ENCODE results near the gene PCYT1A. TPM values are rescaled to one million over a fixed set of nuclear protein-coding genes. Genes with fewer than 3 reads are reported as not detected.
A peak's percentile ranks its signal among the peaks of the same experiment; 100 is the strongest.

PCYT1A gene
- total and polyA plus RNA-seq, 3 donors from 2014 or later = 51.3 to 69.3 (median 66.0) TPM

GRCh38 chr3:196235452-196236122 is 51.9 kb downstream of the PCYT1A start:
- Histone ChIP-seq H3K4me1 (peaks cover 52% of the 10 kb centered on the region), H3K27me3 (no peaks in the 10 kb centered on the region), H3K9me3 (no peaks in the 10 kb centered on the region), H3K4me3 (no peak overlapping the region), H3K27ac (peak overlapping the region; percentile 67 to 83), H3K36me3 (ENCODE audit: low read depth, missing control alignments) (no peaks in the 10 kb centered on the region)
- DNase-seq = peak; percentile 74
- intact Hi-C loops (cut with DNase I; ENCODE audit: low total_unique reads) = no loop called here
- TF ChIP-seq, protein P1, sequence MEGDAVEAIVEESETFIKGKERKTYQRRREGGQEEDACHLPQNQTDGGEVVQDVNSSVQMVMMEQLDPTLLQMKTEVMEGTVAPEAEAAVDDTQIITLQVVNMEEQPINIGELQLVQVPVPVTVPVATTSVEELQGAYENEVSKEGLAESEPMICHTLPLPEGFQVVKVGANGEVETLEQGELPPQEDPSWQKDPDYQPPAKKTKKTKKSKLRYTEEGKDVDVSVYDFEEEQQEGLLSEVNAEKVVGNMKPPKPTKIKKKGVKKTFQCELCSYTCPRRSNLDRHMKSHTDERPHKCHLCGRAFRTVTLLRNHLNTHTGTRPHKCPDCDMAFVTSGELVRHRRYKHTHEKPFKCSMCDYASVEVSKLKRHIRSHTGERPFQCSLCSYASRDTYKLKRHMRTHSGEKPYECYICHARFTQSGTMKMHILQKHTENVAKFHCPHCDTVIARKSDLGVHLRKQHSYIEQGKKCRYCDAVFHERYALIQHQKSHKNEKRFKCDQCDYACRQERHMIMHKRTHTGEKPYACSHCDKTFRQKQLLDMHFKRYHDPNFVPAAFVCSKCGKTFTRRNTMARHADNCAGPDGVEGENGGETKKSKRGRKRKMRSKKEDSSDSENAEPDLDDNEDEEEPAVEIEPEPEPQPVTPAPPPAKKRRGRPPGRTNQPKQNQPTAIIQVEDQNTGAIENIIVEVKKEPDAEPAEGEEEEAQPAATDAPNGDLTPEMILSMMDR (IDR thresholded peaks at IDR 0.05) = no peak
- no peak for TF ChIP-seq POLR2A (IDR thresholded peaks at IDR 0.05)
- WGBS, 2 donors = 67 to 69% methylated on average over 12 of the region's 12 CpGs

DNA sequence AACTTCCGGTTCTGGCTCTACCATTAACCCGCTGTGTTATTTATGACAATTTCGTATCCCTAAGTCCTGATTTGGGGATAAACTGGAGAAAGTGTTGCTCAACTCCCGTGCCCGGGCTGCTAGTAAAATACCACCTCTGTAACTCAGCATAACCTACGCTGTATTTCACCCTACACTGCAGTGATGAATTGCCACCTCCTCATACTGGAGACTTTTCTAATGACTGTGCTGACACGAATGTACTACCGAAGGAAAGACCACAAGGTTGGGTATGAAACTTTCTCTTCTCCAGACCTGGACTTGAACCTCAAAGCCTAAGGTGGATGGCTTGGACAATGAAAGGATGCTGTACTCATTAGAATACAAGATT is 54.7 kb downstream of the PCYT1A start:
- TF ChIP-seq POLR2A (IDR thresholded peaks at IDR 0.05) = no peak
- TF ChIP-seq, protein P1 (IDR thresholded peaks at IDR 0.05) = no peak
- Histone ChIP-seq H3K36me3 (ENCODE audit: low read depth, missing control alignments) (no peaks in the 10 kb centered on the region), H3K4me1 (peaks cover 59% of the 10 kb centered on the region), H3K27ac (no peak overlapping the region), H3K9me3 (no peaks in the 10 kb centered on the region), H3K27me3 (no peaks in the 10 kb centered on the region), H3K4me3 (no peak overlapping the region)
- intact Hi-C loops (cut with DNase I; ENCODE audit: low total_unique reads) = no loop called here
- WGBS, 2 donors = 88 to 89% methylated on average over 8 of the region's 8 CpGs
- no peak for DNase-seq

DNA sequence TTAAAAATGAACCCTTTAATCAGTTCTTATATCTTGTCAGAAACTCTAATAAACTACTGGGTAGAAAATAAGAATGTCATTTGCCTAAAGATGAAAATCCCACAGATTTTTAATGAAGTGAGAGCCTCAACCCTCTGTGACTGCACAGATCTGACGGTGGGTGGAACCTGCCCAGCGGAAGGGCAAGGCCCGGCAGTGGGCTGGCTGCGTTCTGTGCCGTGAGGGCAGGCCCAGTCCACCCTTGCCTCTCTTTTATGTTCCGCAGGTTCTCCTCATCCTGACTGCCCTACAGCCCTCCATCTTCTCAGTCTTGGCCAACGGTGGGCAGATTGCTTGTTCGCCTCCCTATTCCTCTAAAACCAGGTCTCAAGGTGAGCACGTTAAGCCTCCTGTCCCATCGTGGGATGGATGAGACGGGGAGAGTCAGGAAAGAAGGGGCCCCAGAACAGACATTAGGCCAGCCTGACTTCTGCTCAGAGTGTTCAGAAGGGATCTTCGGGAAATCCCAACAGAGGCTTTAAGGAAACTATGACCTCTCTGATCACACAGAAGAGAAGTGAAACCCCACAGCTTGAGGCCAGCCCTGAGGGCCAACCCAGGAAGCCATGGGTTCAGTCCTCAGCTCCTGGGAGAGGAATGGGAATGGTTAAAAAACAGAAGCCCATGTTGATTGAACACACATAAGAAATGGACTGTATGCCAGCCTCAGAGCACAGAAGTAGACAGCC is 55.2 kb downstream of the PCYT1A start:
- TF ChIP-seq, protein P1 (IDR thresholded peaks at IDR 0.05) = no peak
- TF ChIP-seq POLR2A (IDR thresholded peaks at IDR 0.05) = no peak
- Histone ChIP-seq H3K9me3 (no peaks in the 10 kb centered on the region), H3K27me3 (no peaks in the 10 kb centered on the region), H3K27ac (no peak overlapping the region), H3K4me1 (peaks cover 59% of the 10 kb centered on the region), H3K36me3 (ENCODE audit: low read depth, missing control alignments) (no peaks in the 10 kb centered on the region), H3K4me3 (no peak overlapping the region)
- 94 to 95% methylated on average over 12 of the region's 12 CpGs for WGBS, 2 donors
- intact Hi-C loops (cut with DNase I; ENCODE audit: low total_unique reads) = no loop called here
- no peak for DNase-seq

- peak; percentile 74 for DNase-seq
- no peaks in the 10 kb centered on the region for H3K9me3 ChIP-seq
- no peaks in the 10 kb centered on the region for H3K36me3 ChIP-seq (ENCODE audit: low read depth, missing control alignments)
- 28 to 30% methylated on average over 14 to 24 of the region's 24 CpGs for WGBS, 2 donors
- peak overlapping the region; percentile 83 to 91 for H3K27ac ChIP-seq
- intact Hi-C loops (cut with DNase I; ENCODE audit: low total_unique reads) = no loop called here
- peak overlapping the region in 1 of 2 donors; percentile 18 for H3K4me3 ChIP-seq
- H3K27me3 ChIP-seq = no peaks in the 10 kb centered on the region
- no peak for TF ChIP-seq POLR2A (IDR thresholded peaks at IDR 0.05)
- TF ChIP-seq, protein P1 (IDR thresholded peaks at IDR 0.05) = no peak
- H3K4me1 ChIP-seq = peaks cover 57% of the 10 kb centered on the region
Measured at GRCh38 chr3:196227629-196228493, 59.7 kb downstream of the PCYT1A start.

Data from testis (tissue), 3 donors.